Hepatocyte (in vitro differentiated cells): ENCODE results near the gene EXOSC2.

Source experiments
- EZH2 ChIP-seq: fragments of 200-600 bp; sonication (generic); IDR thresholded peaks from 2 replicates; pipeline ENCODE4 v1.6.1; 2016; ENCODE audit warnings: antibody characterized with exemption, mild to moderate bottlenecking, borderline replicate concordance
- EZH2phosphoT487 ChIP-seq: fragments of 200-600 bp; sonication (generic); IDR thresholded peaks from one replicate; pipeline ENCODE4 v1.6.1; 2018; ENCODE audit warnings: antibody characterized with exemption, mild to moderate bottlenecking, low read depth, moderate library complexity; ENCODE audit not compliant: unreplicated experiment, severe bottlenecking
- TF ChIP-seq, protein P1 (sequence below): fragments of 200-600 bp; sonication (generic); IDR thresholded peaks from 2 replicates; pipeline ENCODE4 v1.5.1; 2016; ENCODE audit warnings: antibody characterized with exemption, mild to moderate bottlenecking; ENCODE audit not compliant: poor library complexity

- no peak for TF ChIP-seq EZH2phosphoT487
- TF ChIP-seq, protein P1, sequence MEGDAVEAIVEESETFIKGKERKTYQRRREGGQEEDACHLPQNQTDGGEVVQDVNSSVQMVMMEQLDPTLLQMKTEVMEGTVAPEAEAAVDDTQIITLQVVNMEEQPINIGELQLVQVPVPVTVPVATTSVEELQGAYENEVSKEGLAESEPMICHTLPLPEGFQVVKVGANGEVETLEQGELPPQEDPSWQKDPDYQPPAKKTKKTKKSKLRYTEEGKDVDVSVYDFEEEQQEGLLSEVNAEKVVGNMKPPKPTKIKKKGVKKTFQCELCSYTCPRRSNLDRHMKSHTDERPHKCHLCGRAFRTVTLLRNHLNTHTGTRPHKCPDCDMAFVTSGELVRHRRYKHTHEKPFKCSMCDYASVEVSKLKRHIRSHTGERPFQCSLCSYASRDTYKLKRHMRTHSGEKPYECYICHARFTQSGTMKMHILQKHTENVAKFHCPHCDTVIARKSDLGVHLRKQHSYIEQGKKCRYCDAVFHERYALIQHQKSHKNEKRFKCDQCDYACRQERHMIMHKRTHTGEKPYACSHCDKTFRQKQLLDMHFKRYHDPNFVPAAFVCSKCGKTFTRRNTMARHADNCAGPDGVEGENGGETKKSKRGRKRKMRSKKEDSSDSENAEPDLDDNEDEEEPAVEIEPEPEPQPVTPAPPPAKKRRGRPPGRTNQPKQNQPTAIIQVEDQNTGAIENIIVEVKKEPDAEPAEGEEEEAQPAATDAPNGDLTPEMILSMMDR, result no peak
- no peak for TF ChIP-seq EZH2
These were observed 517 bp upstream of the EXOSC2 start for GRCh38 chr9:130693101-130693425.
